ENCODE measurements around the gene DRD1.

- TF ChIP-seq POLR2A (IDR thresholded peaks at IDR 0.05; ENCODE audit: low read length) (no peak), GATA1 (IDR thresholded peaks at IDR 0.05; ENCODE audit: low read depth, low read length) (no peak)
Observed at GRCh38 chr5:175418251-175418650, 25.7 kb downstream of the DRD1 start.

Data from erythroblast (primary cell).